Measurements from ENCODE around the gene PYGB. TPM values are rescaled to one million over a fixed set of nuclear protein-coding genes. Genes with fewer than 3 reads are reported as not detected.

PYGB gene
- polyA plus RNA-seq, 1 donor, result 24.4 TPM

DNA sequence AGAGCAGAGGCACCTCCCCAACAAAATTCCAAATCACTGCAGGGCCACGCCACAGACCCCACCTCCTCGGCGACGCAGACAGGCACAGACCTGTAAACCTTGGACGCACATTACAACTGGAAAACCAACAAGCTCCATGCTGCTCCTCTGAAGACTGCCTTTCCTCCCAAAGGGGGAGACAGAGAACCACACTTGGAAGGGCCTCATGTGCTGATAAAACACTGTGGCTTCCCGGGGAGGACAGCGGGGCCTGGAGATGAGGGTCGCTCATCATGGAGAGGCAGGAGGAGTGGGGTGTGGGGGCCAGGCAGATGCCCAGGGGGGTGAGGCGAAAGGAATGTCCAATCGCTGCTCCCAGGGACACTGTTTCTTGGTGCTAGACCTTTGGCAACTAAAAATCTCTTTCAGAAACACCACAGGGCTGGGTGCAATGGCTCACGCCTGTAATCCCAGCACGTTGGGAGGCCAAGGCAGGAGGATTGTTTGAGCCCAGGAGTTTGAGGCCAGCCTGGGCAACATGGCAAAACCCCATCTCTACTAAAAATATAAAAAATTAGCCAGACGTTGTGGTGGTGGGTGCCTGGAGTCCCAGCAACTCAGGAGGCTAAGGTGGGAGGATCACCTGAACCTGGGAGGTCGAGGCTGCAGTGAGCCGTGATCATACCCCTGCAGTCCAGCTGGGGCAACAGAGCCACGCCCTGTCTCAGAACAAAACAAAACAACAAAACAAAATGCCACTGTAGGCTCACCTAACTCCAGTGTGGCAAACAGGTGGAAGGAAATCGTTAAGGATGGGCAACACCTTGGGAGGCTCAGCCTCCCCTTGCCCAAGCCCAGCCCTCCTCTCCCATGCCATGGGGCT is 88.9 kb downstream of the PYGB start:
- no peak for DNase-seq (ENCODE audit: low read depth)

DNA sequence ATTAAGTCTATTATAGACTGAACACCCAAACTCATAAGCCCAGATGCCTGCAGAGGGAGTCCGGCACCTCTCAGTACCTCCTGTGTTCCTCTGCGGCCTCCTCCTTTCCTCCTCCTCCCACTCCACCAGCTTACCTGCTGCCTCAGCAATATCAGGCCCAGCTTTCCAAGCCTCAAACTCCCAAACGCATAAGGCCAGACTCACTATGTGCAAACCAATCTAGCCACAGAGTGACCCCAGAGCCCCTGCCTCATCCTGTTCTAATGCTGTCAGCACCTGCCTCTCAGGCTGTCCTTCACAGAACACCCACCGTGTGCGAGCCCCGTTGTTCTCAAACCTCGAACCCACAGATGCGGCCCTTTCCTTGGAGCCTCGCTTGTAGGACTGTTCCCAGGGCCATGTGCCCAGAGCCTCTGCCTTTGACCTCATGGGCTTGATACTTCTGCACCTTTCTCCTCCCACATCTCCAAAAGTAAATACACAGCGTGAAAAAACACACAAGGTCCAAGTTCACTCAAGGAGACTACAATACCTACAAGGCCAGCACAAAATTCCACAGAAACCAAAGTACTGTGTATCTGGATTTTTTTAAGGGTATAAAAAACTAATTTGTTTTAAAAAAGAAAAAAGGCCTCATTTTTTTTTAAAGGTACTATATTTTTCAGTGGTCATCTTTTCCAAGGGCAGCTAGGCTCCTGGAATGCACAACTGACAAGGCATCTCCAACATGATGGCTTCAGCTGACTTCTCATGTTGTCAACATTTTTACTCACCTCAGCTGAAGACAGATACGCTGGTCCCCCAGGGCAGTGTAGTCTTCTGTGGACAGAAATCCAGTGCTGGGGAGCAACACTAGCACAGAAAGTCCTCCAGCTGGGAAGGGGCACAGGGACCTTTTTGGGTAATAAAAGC is 90.5 kb downstream of the PYGB start:
- DNase-seq (ENCODE audit: low read depth), result no peak

DNA sequence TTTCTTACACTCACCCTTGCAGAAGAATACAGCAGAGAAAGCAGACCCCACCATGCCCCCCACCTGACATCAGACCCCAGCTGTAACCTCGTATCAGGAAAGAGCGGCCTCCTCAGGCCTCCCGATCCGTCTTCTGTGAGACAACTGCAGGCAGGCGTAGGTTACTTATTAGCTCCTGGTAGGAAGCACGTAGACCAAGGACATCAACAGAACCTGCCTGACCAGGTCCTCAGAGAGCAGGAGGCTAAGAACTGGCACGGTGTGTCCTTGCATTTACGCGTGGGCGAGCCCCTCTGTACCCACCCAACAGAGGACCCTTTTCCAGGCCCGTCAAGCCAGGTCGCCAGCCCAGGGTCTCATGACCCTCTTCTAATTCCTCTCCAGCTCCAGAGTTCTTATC is 91.7 kb downstream of the PYGB start:
- DNase-seq (ENCODE audit: low read depth), result no peak

DNA sequence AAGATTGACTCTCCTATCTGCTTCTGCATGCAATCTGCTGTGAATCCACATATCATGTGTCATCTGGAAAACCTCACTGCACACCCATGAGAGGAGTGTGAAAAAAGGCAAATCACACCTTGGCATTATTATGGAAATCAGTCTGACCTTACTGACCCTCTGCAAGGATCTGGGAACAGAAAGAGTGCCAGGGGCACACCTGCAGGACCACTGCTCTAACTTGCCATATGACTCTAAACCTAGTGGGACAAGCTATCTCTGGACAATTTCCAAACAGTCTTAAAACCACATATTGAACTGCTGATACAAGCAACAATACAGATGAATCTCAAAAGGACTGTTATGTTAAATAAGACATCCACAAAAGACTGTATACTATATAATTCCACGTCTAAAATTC is 92.5 kb downstream of the PYGB start:
- no peak for DNase-seq (ENCODE audit: low read depth)

DNA sequence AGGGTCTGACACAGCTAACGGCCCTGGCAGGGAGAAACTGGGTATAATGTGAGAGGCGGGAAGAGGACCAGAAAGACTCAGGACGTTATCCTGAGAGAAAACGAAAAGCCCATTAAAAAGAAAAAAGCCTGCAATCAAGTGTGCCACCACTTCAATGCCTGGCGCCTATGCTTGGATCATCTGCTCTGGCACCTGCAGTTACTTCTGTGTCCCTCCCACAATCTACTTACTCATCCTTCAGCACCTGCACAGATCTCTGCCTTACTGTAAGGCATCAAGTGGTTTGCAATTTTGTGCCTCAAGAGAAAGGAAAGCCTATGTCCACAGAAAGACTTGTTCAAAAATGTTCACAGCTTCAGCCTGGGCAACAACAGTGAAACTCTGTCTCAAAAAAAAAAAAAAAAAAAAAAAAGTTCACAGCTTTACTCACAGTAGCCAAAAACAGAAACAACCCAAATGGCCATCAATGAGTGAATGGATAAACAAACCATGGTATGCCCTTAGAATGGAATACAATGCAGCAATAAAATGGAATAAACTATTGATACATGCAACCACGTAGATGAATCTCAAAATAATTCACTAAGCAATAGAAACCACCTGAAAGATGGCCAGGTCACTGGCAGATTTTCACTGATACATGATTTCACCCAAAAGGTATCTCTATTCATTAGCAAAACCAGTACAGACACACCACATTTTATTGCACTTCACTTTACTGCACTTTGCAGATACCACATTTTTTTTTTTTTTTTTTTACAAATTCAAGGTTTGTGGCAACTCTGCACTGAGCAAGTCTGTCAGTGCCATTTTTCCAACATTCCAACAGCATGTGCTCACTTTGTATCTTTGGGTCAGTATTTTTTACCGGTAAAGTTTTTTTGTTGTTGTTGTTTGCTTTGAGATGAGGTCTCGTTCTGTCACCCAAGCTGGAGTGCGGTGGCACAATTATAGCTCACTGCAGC is 94.1 kb downstream of the PYGB start:
- DNase-seq (ENCODE audit: low read depth), result no peak

DNA sequence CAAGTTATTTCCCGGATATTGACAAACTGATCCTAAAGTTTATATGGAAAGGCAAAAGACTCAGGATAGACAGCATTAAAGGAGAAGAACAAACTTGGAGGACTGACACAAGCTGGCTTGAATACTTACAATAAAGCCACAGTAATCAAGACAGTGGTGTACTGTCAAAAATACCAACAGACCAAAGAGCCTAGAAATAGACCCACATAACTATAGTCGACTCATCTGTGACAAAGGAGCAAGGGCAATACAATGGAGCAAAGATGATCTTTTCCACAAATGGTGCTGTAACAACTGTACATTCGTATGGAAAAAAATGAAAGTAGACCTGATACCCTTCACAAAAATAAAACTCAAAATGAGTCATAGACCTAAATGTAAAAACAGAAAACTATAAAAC is 96.7 kb downstream of the PYGB start:
- DNase-seq (ENCODE audit: low read depth), result no peak

DNA sequence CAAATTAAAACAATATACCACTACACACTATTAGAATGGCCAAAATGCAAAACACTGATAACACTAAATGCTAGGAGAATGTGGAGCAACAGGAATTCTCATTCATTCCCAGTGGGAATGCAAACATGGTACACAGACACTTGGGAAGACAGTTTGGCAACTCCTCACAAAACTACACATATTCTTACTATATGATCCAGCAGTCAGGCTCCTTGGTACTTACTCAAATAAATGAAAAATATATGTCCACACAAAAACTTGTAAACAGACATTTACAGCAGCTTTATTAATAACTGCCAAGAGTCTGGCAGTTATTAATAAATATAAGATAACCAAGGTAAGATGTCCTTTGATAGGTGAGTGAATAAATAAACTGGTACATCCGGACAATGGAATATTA is 97.8 kb downstream of the PYGB start:
- no peak for DNase-seq (ENCODE audit: low read depth)

DNA sequence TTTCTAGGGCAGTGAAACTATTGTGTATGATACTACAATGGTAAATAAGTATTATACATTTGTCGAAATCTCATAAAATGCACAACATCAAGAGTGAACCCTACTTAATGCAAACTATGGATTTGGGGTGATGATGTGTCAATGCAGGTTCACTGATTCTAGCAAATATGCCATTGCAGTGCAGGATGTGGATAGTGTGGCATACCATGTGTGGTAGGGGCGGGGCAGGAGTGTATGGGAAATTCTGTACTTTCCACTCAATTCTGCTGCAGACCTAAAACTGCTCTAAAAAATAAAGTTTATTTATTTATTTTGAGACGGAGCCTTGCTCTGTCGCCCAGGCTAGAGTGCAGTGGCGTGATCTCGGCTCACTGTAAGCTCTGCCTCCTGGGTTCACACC is 98.5 kb downstream of the PYGB start:
- no peak for DNase-seq (ENCODE audit: low read depth)

Other genes with a start within 250 kb of the PYGB start
- gene ACSS1, start 189.9 kb upstream of the PYGB start, polyA plus RNA-seq (ENCODE audit: insufficient read length), result 16.5 TPM
- gene VSX1, start 165.9 kb upstream of the PYGB start, polyA plus RNA-seq (ENCODE audit: insufficient read length), result not detected
- 36.0 TPM for gene ENTPD6, start 52.4 kb upstream of the PYGB start, polyA plus RNA-seq (ENCODE audit: insufficient read length)
- 13.9 TPM for gene ABHD12, start 142.8 kb downstream of the PYGB start, polyA plus RNA-seq (ENCODE audit: insufficient read length)
- 5.4 TPM for gene GINS1, start 159.6 kb downstream of the PYGB start, polyA plus RNA-seq (ENCODE audit: insufficient read length)

Measured in forelimb muscle (tissue), 1 donor.